H9 (cell line): ENCODE data around the gene PLA1A. TPM values are rescaled to one million over a fixed set of nuclear protein-coding genes. Genes with fewer than 3 reads are reported as not detected.
"Not testable (repeated sequence)": the region's sequence is repeated elsewhere in the genome, so short reads cannot be mapped to it uniquely, and the experiment has no call there.

Experiments used
- DNase-seq: peaks from one replicate; pipeline ENCODE4 v3.0.0-alpha.2; 2017
- H2AFZ ChIP-seq: one replicate; pipeline ENCODE4 v1.6.1; 2013; ENCODE audit warnings: mild to moderate bottlenecking, low read length, control low read depth, moderate library complexity
- H2AK5ac ChIP-seq: 2 replicates; pipeline ENCODE4 v1.6.1; 2013; ENCODE audit warnings: low read length, control low read depth, mixed read lengths; ENCODE audit not compliant: insufficient read length
- H2BK120ac ChIP-seq: one replicate; pipeline ENCODE4 v1.6.1; 2013; ENCODE audit warnings: low read depth, mild to moderate bottlenecking, low read length, control low read depth, inconsistent platforms; ENCODE audit not compliant: poor library complexity, severe bottlenecking
- H2BK12ac ChIP-seq: 2 replicates; pipeline ENCODE4 v1.6.1; 2013; ENCODE audit warnings: low read length, control low read depth, mixed read lengths, low read depth; ENCODE audit not compliant: insufficient read length
- H2BK15ac ChIP-seq: 2 replicates; pipeline ENCODE4 v1.6.1; 2013; ENCODE audit warnings: low read depth, low read length, control low read depth
- H2BK20ac ChIP-seq: one replicate; pipeline ENCODE4 v1.6.1; 2013; ENCODE audit warnings: low read depth, mild to moderate bottlenecking, low read length, control low read depth, inconsistent platforms; ENCODE audit not compliant: poor library complexity, severe bottlenecking
- H2BK5ac ChIP-seq: 2 replicates; pipeline ENCODE4 v1.6.1; 2013; ENCODE audit warnings: low read length, control low read depth, mixed read lengths; ENCODE audit not compliant: insufficient read length
- H3K14ac ChIP-seq: 2 replicates; pipeline ENCODE4 v1.6.1; 2013; ENCODE audit warnings: low read length, control low read depth; ENCODE audit not compliant: insufficient read depth
- H3K18ac ChIP-seq: 2 replicates; pipeline ENCODE4 v1.6.1; 2013; ENCODE audit warnings: low read depth, mild to moderate bottlenecking, mixed read lengths, low read length, control low read depth; ENCODE audit not compliant: insufficient read length
- H3K23ac ChIP-seq: 2 replicates; pipeline ENCODE4 v1.6.1; 2013; ENCODE audit warnings: low read length, control low read depth, mixed read lengths, low read depth; ENCODE audit not compliant: insufficient read length
- H3K23me2 ChIP-seq: 2 replicates; pipeline ENCODE4 v1.6.1; 2013; ENCODE audit warnings: low read depth, mild to moderate bottlenecking, mixed read lengths, low read length, control low read depth; ENCODE audit not compliant: insufficient read length, poor library complexity, severe bottlenecking
- H3K27ac ChIP-seq: 2 replicates; pipeline ENCODE4 v1.5.1; 2013; ENCODE audit warnings: low read length, control low read depth, mixed read lengths, low read depth; ENCODE audit not compliant: insufficient read length
- H3K27me3 ChIP-seq: 2 replicates; pipeline ENCODE4 v1.6.1; 2013; ENCODE audit warnings: low read length, control low read depth, inconsistent platforms; ENCODE audit not compliant: insufficient read depth
- H3K4ac ChIP-seq: 2 replicates; pipeline ENCODE4 v1.6.1; 2013; ENCODE audit warnings: low read depth, mild to moderate bottlenecking, control low read depth, inconsistent platforms, low read length, moderate library complexity
- H3K4me1 ChIP-seq: 2 replicates; pipeline ENCODE4 v1.6.1; 2013; ENCODE audit warnings: low read length, control low read depth, inconsistent platforms; ENCODE audit not compliant: insufficient read depth
- H3K4me2 ChIP-seq: 2 replicates; pipeline ENCODE4 v1.6.1; 2013; ENCODE audit warnings: low read length, control low read depth, mixed read lengths; ENCODE audit not compliant: insufficient read length, insufficient read depth
- H3K56ac ChIP-seq: 2 replicates; pipeline ENCODE4 v1.6.1; 2013; ENCODE audit warnings: low read depth, mild to moderate bottlenecking, mixed read lengths, low read length, control low read depth; ENCODE audit not compliant: insufficient read length
- H3K79me1 ChIP-seq: 2 replicates; pipeline ENCODE4 v1.6.1; 2013; ENCODE audit warnings: low read depth, mild to moderate bottlenecking, moderate library complexity, low read length, control low read depth, inconsistent platforms; ENCODE audit not compliant: insufficient read depth, poor library complexity, severe bottlenecking
- H3K79me2 ChIP-seq: 2 replicates; pipeline ENCODE4 v1.6.1; 2013; ENCODE audit warnings: low read length, control low read depth, inconsistent platforms; ENCODE audit not compliant: insufficient read depth
- H3K9ac ChIP-seq: 2 replicates; pipeline ENCODE4 v1.6.1; 2013; ENCODE audit warnings: low read length, control low read depth, mixed read lengths; ENCODE audit not compliant: insufficient read length; ENCODE audit errors: extremely low read depth
- H3K9me3 ChIP-seq: one replicate; pipeline ENCODE4 v1.6.1; 2013; ENCODE audit warnings: low read depth, low read length, inconsistent platforms; ENCODE audit not compliant: control insufficient read depth
- H3T11ph ChIP-seq: one replicate; pipeline ENCODE4 v1.6.1; 2013; ENCODE audit warnings: mild to moderate bottlenecking, low read length, control low read depth, inconsistent platforms
- H4K20me1 ChIP-seq: one replicate; pipeline ENCODE4 v1.6.1; 2013; ENCODE audit not compliant: control insufficient read depth, insufficient read length, insufficient read depth
- H4K5ac ChIP-seq: 2 replicates; pipeline ENCODE4 v1.6.1; 2013; ENCODE audit warnings: low read depth, mild to moderate bottlenecking, mixed read lengths, low read length, control low read depth; ENCODE audit not compliant: insufficient read length
- H4K8ac ChIP-seq: replicated peaks from 2 replicates; pipeline ENCODE4 v1.6.1; 2013; ENCODE audit warnings: low read length, control low read depth, mixed read lengths, low read depth; ENCODE audit not compliant: insufficient read length
- H4K91ac ChIP-seq: 2 replicates; pipeline ENCODE4 v1.6.1; 2013; ENCODE audit warnings: low read depth, mild to moderate bottlenecking, moderate library complexity, mixed read lengths, low read length, control low read depth; ENCODE audit not compliant: insufficient read length
- H3K27ac Mint-ChIP-seq, 3 experiments: 2 replicates in 2 of 3; 3 replicates in 1 of 3; pipeline ENCODE4 v1.8.0; 2020 to 2021; ENCODE audit warnings: mixed read lengths in 3 of 3, mild to moderate bottlenecking in 1 of 3, moderate library complexity in 1 of 3
- H3K27me3 Mint-ChIP-seq: 2 replicates; pipeline ENCODE4 v1.8.0; 2021; ENCODE audit warnings: low read depth, mild to moderate bottlenecking, moderate library complexity, mixed read lengths
- H3K36me3 Mint-ChIP-seq, 3 experiments: 2 replicates in 2 of 3; 3 replicates in 1 of 3; pipeline ENCODE4 v1.8.0; 2020 to 2021; ENCODE audit warnings: low read depth in 3 of 3, mixed read lengths in 3 of 3; ENCODE audit not compliant: insufficient read depth in 1 of 3
- H3K4me1 Mint-ChIP-seq, 2 experiments: 2 replicates each; pipeline ENCODE4 v1.8.0; 2020; ENCODE audit warnings: mixed read lengths in 2 of 2
- H3K4me3 Mint-ChIP-seq, 2 experiments: 2 replicates in 1 of 2; 3 replicates in 1 of 2; pipeline ENCODE4 v1.8.0; 2020 to 2021; ENCODE audit warnings: mild to moderate bottlenecking in 2 of 2, mixed read lengths in 2 of 2, moderate library complexity in 1 of 2
- H3K9me3 Mint-ChIP-seq, 2 experiments: 2 replicates in 1 of 2; 3 replicates in 1 of 2; pipeline ENCODE4 v1.8.0; 2020; ENCODE audit warnings: mild to moderate bottlenecking in 2 of 2, mixed read lengths in 2 of 2, moderate library complexity in 1 of 2
- CTCF ChIP-seq: fragments of 200-600 bp; sonication (generic); conservative IDR thresholded peaks from 3 replicates; pipeline ENCODE4 v1.8.0; 2021; ENCODE audit warnings: antibody characterized with exemption, mild to moderate bottlenecking
- WGBS: extraction: QIAGEN DNeasy Blood & Tissue Kit; methylation state at CpG from one replicate; pipeline ENCODE4 v1.1.7; 2013; ENCODE audit warnings: missing lambda C conversion rate, low lambda C conversion rate, mixed read lengths; ENCODE audit not compliant: insufficient read length; ENCODE audit errors: extremely low coverage; 5-methylcytosine and 5-hydroxymethylcytosine counted together
- total RNA-seq: library from RNA; stranded (reverse); gene quantifications from 2 replicates; pipeline ENCODE4 v1.2.1, GENCODE V29; 2021

Gene PLA1A
- total RNA-seq, 1 experiment from 2014 or later: not detected

GRCh38 chr3:119594066-119594465 lies 3.6 kb upstream of the PLA1A start:
- no peaks in the 10 kb centered on the region for H3K27me3 ChIP-seq
- peaks cover 0 to 5% (median 2%) of the 10 kb centered on the region in 3 experiments; a peak in 5 of 7 replicates for H3K36me3 Mint-ChIP-seq
- no peak overlapping the region for H4K8ac ChIP-seq
- H3K14ac ChIP-seq: no peak overlapping the region
- no peak overlapping the region for H3K27ac Mint-ChIP-seq
- H3K4me1 Mint-ChIP-seq: peaks cover 13 to 18% of the 10 kb centered on the region in 2 experiments
- H3K23me2 ChIP-seq: no peaks in the 10 kb centered on the region
- H3K18ac ChIP-seq: no peak overlapping the region
- no peak overlapping the region for H2BK12ac ChIP-seq
- no peak overlapping the region for H3T11ph ChIP-seq
- H3K27me3 Mint-ChIP-seq: peaks cover 5% of the 10 kb centered on the region
- H3K79me1 ChIP-seq: no peaks in the 10 kb centered on the region
- H3K79me2 ChIP-seq: no peaks in the 10 kb centered on the region
- H3K27ac ChIP-seq: no peak overlapping the region
- no peak overlapping the region for H2AK5ac ChIP-seq
- no peak overlapping the region for H2BK5ac ChIP-seq
- DNase-seq: no peak
- no peak for TF ChIP-seq CTCF
- H2BK120ac ChIP-seq: no peak overlapping the region
- no peak overlapping the region for H2AFZ ChIP-seq
- no peak overlapping the region for H3K4me2 ChIP-seq
- no peak overlapping the region for H4K91ac ChIP-seq
- H3K9me3 ChIP-seq: no peaks in the 10 kb centered on the region
- no peak overlapping the region for H2BK15ac ChIP-seq
- H3K56ac ChIP-seq: no peak overlapping the region
- no peak overlapping the region for H3K4me3 Mint-ChIP-seq
- WGBS: no CpG with 5 or more reads among the region's 5 CpGs
- no peak overlapping the region for H3K23ac ChIP-seq
- H4K20me1 ChIP-seq: no peaks in the 10 kb centered on the region
- peaks cover 6 to 13% of the 10 kb centered on the region in 2 experiments; a peak in 4 of 5 replicates for H3K9me3 Mint-ChIP-seq
- H3K4ac ChIP-seq: no peak overlapping the region
- H4K5ac ChIP-seq: no peak overlapping the region
- H2BK20ac ChIP-seq: no peak overlapping the region
- no peak overlapping the region for H3K9ac ChIP-seq
- no peaks in the 10 kb centered on the region; the same call in 1 of the 2 replicates for H3K4me1 ChIP-seq

- H2BK120ac ChIP-seq, DNase-seq, H3K27me3 Mint-ChIP-seq, H2BK20ac ChIP-seq, H4K5ac ChIP-seq, H2BK5ac ChIP-seq, H3K56ac ChIP-seq, H3K4me3 Mint-ChIP-seq, H3K27ac ChIP-seq, H3K18ac ChIP-seq, H3K9ac ChIP-seq, H3K23me2 ChIP-seq, H4K8ac ChIP-seq, H3K36me3 Mint-ChIP-seq, H3K4me1 Mint-ChIP-seq, H2AK5ac ChIP-seq, H2BK15ac ChIP-seq, H2AFZ ChIP-seq, H3K79me1 ChIP-seq, H4K91ac ChIP-seq, H3K23ac ChIP-seq, H3K79me2 ChIP-seq, H3K27ac Mint-ChIP-seq, H3K4ac ChIP-seq, H3K14ac ChIP-seq, H3K4me1 ChIP-seq, H3K4me2 ChIP-seq, H3K9me3 ChIP-seq, H4K20me1 ChIP-seq, H3K27me3 ChIP-seq, H2BK12ac ChIP-seq, H3T11ph ChIP-seq: not testable (repeated sequence)
- peaks cover 6 to 12% of the 10 kb centered on the region in 2 experiments; a peak in 4 of 5 replicates for H3K9me3 Mint-ChIP-seq
- WGBS: no CpG with 5 or more reads among the region's 1 CpG
Measured at GRCh38 chr3:119594929-119595328, 2.8 kb upstream of the PLA1A start.
